Small intestine (tissue), 7 donors: ENCODE measurements around the gene MIOS. TPM values are rescaled to one million over a fixed set of nuclear protein-coding genes. Genes with fewer than 3 reads are reported as not detected.

Experiments
- DNase-seq, 2 donors: peaks; one replicate each; pipeline versions ENCODE4 v3.0.0 to v3.0.0-alpha.2; 2013
- FAIRE-seq: peaks from 2 replicates; lab custom pipeline; 2012; peaks lifted over from hg19 to GRCh38; lab: Jason Lieb, UNC
- H3K27ac ChIP-seq, 3 donors: one replicate each; pipeline ENCODE4 v1.5.1; 2013; ENCODE audit warnings: low read length in 2 of 3, mild to moderate bottlenecking in 2 of 3, control low read depth in 1 of 3, inconsistent platforms in 1 of 3, low read depth in 1 of 3, moderate library complexity in 1 of 3
- H3K27me3 ChIP-seq, 3 donors: one replicate each; pipeline ENCODE4 v1.6.1; 2013; ENCODE audit warnings: low read length in 3 of 3, inconsistent platforms in 1 of 3; ENCODE audit not compliant: control insufficient read depth in 3 of 3, insufficient read depth in 3 of 3
- H3K36me3 ChIP-seq, 3 donors: one replicate each; pipeline ENCODE4 v1.6.1; 2013; ENCODE audit warnings: low read length in 3 of 3, inconsistent platforms in 1 of 3, low read depth in 1 of 3, mild to moderate bottlenecking in 1 of 3, moderate library complexity in 1 of 3; ENCODE audit not compliant: control insufficient read depth in 3 of 3, insufficient read depth in 2 of 3
- H3K4me1 ChIP-seq, 3 donors: one replicate each; pipeline ENCODE4 v1.6.1; 2013; ENCODE audit warnings: low read length in 2 of 3, inconsistent platforms in 1 of 3, low read depth in 1 of 3, mild to moderate bottlenecking in 1 of 3, moderate library complexity in 1 of 3; ENCODE audit not compliant: control insufficient read depth in 3 of 3, insufficient read depth in 2 of 3
- H3K4me3 ChIP-seq, 3 donors: one replicate each; pipeline ENCODE4 v1.5.1; 2013; ENCODE audit warnings: low read length in 3 of 3, control low read depth in 1 of 3, inconsistent platforms in 1 of 3, low read depth in 1 of 3, mild to moderate bottlenecking in 1 of 3, moderate library complexity in 1 of 3
- H3K9me3 ChIP-seq, 2 donors: one replicate each; pipeline ENCODE4 v1.6.1; 2013; ENCODE audit warnings: low read depth in 1 of 2, low read length in 1 of 2; ENCODE audit not compliant: control insufficient read depth in 2 of 2, insufficient read depth in 1 of 2
- WGBS, 3 donors: extraction: QIAGEN DNeasy Blood & Tissue Kit; methylation state at CpG; one replicate each; pipeline ENCODE4 v1.1.7; 2013; 5-methylcytosine and 5-hydroxymethylcytosine counted together
- polyA plus RNA-seq, 4 donors: library from polyadenylated mRNA; stranded (reverse) in 3 of 4; unstranded in 1 of 4; fragments of 200-250 nt in 3 of 4; fragments of 120-200 nt in 1 of 4; gene quantifications; one replicate each; pipeline versions ENCODE4 v1.2.1 to v1.2.3, GENCODE V29; 2013
- donor health status: healthy with polysubstance abuse.
- donor health status: control.
- donor health status: control.
- donor health status: Bipolar disorder and iron deficiency.
- donor health status: healthy.

The MIOS gene
- polyA plus RNA-seq, 4 donors, result 10.5 to 20.0 (median 12.3) TPM

DNA sequence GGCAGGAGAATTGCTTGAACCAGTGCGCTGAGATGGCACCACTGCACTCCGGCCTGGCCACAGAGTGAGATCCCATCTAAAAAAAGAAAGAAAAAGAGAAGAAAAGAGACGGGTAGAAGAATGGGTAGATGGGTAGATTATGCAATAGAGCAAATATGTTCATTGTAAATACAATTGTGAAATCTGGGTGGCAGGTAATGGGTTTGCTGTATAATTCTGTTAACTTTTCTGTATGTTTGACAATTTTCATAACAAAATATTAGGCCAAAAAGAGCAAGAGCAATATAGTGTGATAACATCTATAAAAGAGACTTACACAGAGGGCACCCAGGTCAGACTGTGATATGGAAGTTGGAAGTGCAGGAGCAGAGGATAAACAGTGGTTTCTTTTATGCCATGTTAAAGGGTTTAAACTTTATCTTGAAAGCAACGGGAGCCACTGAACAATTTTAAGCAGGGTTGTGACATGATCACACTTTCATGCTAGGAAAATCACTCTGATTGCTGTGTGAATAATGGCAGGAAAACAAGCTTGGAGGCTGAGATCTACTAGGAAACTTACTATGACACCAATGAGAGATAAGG, 24.3 kb upstream of the MIOS start:
- WGBS, 3 donors, result 52 to 72% (median 70%) methylated on average over 4 of the region's 4 CpGs
- no peaks in the 10 kb centered on the region for H3K36me3 ChIP-seq
- no peaks in the 10 kb centered on the region for H3K4me1 ChIP-seq
- H3K9me3 ChIP-seq, result no peaks in the 10 kb centered on the region
- FAIRE-seq (no peak), DNase-seq (no peak)
- H3K27ac ChIP-seq, result no peak overlapping the region
- no peak overlapping the region for H3K4me3 ChIP-seq
- H3K27me3 ChIP-seq, result no peaks in the 10 kb centered on the region

DNA sequence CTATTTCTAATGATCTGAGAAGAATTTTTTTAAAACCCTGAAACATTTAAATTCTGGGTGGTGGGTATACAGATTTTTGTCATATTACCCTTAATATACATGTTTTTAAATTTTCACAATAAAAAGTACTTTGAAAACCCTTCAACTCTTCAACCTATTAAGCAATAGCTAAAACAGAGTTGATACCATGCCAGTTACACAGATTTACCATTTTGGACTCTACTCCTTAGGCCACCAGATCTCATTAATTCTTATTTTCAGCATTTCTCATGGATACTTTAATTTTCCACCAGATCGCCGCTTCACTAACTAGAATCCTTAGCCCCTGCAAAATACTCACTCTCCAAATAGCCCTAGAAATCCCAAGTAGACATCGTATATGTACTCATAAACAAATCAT, 18.3 kb upstream of the MIOS start:
- Histone ChIP-seq H3K4me3 (no peak overlapping the region), H3K36me3 (no peaks in the 10 kb centered on the region), H3K9me3 (no peaks in the 10 kb centered on the region), H3K27me3 (no peaks in the 10 kb centered on the region), H3K27ac (no peak overlapping the region), H3K4me1 (no peaks in the 10 kb centered on the region)
- FAIRE-seq (no peak), DNase-seq (no peak)
- 87 to 95% (median 94%) methylated on average over 3 of the region's 3 CpGs for WGBS, 3 donors

DNA sequence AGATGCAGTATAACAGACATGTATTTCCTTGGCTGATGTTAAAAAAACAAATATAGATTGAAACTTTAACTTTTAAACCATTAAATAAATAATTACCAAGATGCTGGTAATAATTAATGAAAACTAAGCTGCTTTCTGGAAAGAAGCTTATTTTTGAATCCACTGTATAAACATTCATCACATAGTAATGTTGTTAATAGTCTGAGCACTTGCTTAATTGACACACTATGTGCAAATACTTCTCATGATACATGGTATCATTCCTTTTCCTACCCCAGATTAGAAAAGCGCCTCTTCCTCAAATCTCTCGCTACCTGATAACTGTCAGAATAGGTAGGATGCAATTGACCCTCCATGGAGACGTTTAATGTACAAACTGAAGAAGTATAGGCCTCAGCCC, 16.0 kb upstream of the MIOS start:
- no peak overlapping the region for H3K27ac ChIP-seq
- DNase-seq, result no peak

DNA sequence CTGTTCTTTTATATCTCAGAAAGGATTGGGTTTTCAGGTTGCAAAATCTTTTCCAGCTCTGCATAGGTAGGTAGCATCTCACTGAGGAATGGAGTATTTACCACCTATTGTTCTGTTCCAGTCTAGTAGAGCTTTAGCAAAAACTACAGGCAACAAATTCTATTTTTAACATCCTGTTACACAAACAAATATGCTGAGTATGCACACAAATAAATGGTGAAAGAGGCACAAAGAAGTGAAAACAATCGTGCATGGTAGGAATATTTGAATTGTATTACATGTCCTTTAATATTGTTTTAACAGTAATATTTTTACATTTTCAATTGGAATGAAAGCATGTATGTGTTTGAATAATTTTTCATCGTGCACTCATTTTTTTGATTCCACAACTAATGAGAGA, 14.5 kb upstream of the MIOS start:
- H3K36me3 ChIP-seq, result no peaks in the 10 kb centered on the region
- no peak overlapping the region for H3K27ac ChIP-seq
- H3K4me3 ChIP-seq, result no peak overlapping the region
- H3K9me3 ChIP-seq, result no peaks in the 10 kb centered on the region
- no peaks in the 10 kb centered on the region for H3K27me3 ChIP-seq
- H3K4me1 ChIP-seq, result no peaks in the 10 kb centered on the region
- 83 to 93% (median 86%) methylated on average over 2 of the region's 2 CpGs for WGBS, 3 donors
- no peak for FAIRE-seq
- no peak for DNase-seq

More for the DNA sequence above, 16.0 kb upstream of the MIOS start:
- FAIRE-seq, result no peak
- H3K27me3 ChIP-seq, result no peaks in the 10 kb centered on the region
- no peak overlapping the region for H3K4me3 ChIP-seq
- no peaks in the 10 kb centered on the region for H3K36me3 ChIP-seq
- WGBS, 3 donors, result 90 to 96% (median 92%) methylated on average over 3 of the region's 3 CpGs
- no peaks in the 10 kb centered on the region for H3K4me1 ChIP-seq
- no peaks in the 10 kb centered on the region for H3K9me3 ChIP-seq

DNA sequence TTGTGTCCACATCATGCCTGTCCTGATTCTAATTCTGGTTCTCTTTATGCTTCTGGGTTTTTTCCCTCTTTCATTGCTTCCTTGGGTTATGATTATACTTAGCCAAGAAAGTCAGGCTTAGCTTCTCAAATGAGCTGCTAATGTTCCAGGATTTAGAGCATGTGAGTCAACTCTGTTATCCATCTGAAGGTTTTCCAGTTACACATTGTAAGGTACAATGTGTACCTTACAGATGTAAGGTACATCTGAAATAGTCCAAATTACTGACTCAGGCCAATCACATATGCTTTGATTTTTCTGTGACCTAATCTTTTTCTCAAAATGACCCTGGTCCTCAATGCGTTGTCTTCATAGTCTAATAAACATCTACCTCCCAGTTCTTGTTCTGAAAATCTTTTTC, 13.3 kb upstream of the MIOS start:
- DNase-seq (no peak), FAIRE-seq (no peak)
- no peak overlapping the region for H3K27ac ChIP-seq
- no peak overlapping the region for H3K4me3 ChIP-seq
- H3K27me3 ChIP-seq, result no peaks in the 10 kb centered on the region
- H3K9me3 ChIP-seq, result peaks cover 0 to 4% of the 10 kb centered on the region in 2 donors
- H3K36me3 ChIP-seq, result no peaks in the 10 kb centered on the region
- H3K4me1 ChIP-seq, result no peaks in the 10 kb centered on the region
- WGBS, 3 donors, result 96 to 97% (median 97%) methylated on average over 1 of the region's 1 CpG

DNA sequence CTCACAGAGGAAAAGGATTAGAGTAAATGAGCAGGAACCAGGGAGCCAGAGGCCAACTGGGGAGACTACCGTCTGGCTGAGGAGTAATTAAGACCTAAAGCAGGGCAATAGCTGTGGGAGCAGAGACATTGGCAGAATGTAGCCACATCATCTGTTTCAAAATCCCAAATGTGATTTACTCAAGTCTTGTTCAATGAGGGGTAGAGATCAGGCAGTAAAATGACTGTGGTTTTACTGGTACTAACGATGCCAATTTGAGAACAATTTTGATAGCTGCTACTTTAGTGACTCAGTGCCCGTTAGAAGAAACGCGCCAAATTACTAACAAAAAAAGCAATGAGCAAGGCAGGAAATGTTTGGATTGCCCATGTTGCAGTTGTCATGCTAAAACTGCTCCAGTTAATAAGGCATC, 12.7 kb upstream of the MIOS start:
- H3K9me3 ChIP-seq, result peaks cover 0 to 4% of the 10 kb centered on the region in 2 donors
- H3K4me1 ChIP-seq, result no peaks in the 10 kb centered on the region
- DNase-seq (no peak), FAIRE-seq (no peak)
- H3K4me3 ChIP-seq, result no peak overlapping the region
- H3K27me3 ChIP-seq, result no peaks in the 10 kb centered on the region
- H3K36me3 ChIP-seq, result no peaks in the 10 kb centered on the region
- no peak overlapping the region for H3K27ac ChIP-seq
- 81 to 86% (median 85%) methylated on average over 5 of the region's 5 CpGs for WGBS, 3 donors

DNA sequence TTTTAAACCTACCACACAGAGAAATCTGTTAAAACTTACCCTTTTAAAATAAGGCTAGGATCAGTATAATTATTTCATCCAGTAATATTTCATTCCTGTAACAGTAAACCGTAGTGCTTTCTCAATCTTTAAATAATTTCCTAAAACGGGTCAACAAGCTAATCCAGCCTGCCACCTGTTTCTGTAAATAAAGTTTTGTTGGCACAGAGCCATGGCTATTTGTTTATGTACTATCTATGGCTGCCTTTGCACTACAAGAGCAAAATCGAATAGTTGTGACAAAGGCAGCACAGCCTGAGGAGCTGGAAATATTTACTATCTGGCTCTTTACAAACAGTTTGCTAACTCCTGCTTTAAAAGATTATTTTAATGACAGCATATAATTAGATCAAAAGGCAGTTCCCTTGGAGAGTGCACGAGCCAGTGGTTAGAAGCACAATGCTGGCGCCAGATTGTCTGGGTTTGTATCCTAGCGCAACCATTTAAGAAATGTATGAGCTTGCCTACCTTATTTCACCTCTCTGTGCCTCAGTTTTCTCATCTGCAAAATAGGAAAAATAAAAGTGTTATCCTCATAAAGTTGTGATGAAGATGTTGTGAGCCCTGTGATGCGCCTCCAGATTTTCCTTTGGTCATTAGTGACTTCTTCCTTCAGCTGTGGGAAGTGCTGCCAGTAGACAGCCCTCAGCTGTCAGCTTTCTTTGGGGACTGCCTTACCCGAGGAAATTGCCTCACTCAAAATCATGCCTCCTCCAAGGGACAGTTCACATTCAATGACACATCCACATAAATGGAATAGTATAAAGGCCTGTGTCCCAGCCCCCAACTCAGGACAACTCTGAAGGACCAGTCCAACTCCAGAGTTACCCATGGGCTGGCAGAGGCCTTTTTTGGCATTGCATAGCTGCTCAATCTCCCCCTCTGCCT, 11.8 kb upstream of the MIOS start:
- Histone ChIP-seq H3K9me3 (peaks cover 0 to 4% of the 10 kb centered on the region in 2 donors), H3K27ac (no peak overlapping the region), H3K27me3 (no peaks in the 10 kb centered on the region), H3K4me1 (no peaks in the 10 kb centered on the region), H3K4me3 (no peak overlapping the region), H3K36me3 (no peaks in the 10 kb centered on the region)
- WGBS, 3 donors, result 39 to 57% (median 50%) methylated on average over 8 of the region's 8 CpGs
- no peak for DNase-seq
- FAIRE-seq, result no peak

DNA sequence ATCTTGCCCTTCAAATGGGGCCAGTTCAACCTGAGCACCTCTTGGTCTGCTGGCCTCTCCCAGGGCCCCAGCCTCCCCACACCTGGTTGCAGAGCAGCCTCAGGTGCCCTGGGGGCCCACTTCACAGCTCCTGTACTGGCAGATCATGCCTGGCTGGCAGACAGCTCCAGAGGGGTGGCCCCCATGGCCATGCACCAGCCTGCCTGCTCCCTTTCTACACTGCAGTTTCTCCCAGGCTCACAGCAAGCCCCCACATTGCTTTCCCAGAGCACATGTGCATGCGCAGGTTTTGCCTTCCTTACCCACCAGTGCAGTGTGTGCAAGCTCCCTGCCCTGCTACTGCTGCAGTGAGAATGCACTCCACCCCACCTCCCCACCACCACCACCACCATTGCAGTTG, 9.8 kb upstream of the MIOS start:
- FAIRE-seq, result no peak
- Histone ChIP-seq H3K9me3 (peaks cover 0 to 4% of the 10 kb centered on the region in 2 donors), H3K27me3 (no peaks in the 10 kb centered on the region), H3K27ac (no peak overlapping the region), H3K4me3 (no peak overlapping the region), H3K36me3 (no peaks in the 10 kb centered on the region), H3K4me1 (no peaks in the 10 kb centered on the region)
- WGBS, 3 donors, result 89 to 94% (median 92%) methylated on average over 1 of the region's 1 CpG
- DNase-seq, result no peak
